Progenitor cell of endocrine pancreas (in vitro differentiated cells): ENCODE results near the gene ATG7. TPM values are rescaled to one million over a fixed set of nuclear protein-coding genes. Genes with fewer than 3 reads are reported as not detected.

Experiments
- DNase-seq: peaks from one replicate; pipeline ENCODE4 v3.0.0; 2021; ENCODE audit warnings: low spot score; ENCODE audit not compliant: unreplicated experiment
- H3K27ac Mint-ChIP-seq: 2 replicates; pipeline ENCODE4 v1.8.0; 2021; ENCODE audit warnings: mild to moderate bottlenecking, moderate library complexity, mixed read lengths
- H3K27me3 Mint-ChIP-seq: 2 replicates; pipeline ENCODE4 v1.8.0; 2021; ENCODE audit warnings: mixed read lengths
- H3K36me3 Mint-ChIP-seq: 2 replicates; pipeline ENCODE4 v1.8.0; 2022; ENCODE audit warnings: mixed read lengths; ENCODE audit not compliant: insufficient read depth
- H3K4me1 Mint-ChIP-seq: 2 replicates; pipeline ENCODE4 v1.8.0; 2021; ENCODE audit warnings: low read depth, mixed read lengths
- H3K4me3 Mint-ChIP-seq: 2 replicates; pipeline ENCODE4 v1.8.0; 2021; ENCODE audit warnings: low read depth, mild to moderate bottlenecking, moderate library complexity, mixed read lengths
- H3K9me3 Mint-ChIP-seq: 2 replicates; pipeline ENCODE4 v1.8.0; 2021; ENCODE audit warnings: low read depth, mixed read lengths
- CTCF ChIP-seq: fragments of 200-600 bp; sonication (generic); IDR thresholded peaks from one replicate; pipeline ENCODE4 v1.5.0; 2021; ENCODE audit warnings: antibody characterized with exemption, mild to moderate bottlenecking; ENCODE audit not compliant: unreplicated experiment
- total RNA-seq: library from RNA; stranded (reverse); gene quantifications from 2 replicates; pipeline ENCODE4 v1.2.1, GENCODE V29; 2021

The ATG7 gene
- total RNA-seq, 1 donor from 2014 or later: 29.1 TPM

GRCh38 chr3:11558918-11559815 is 287.0 kb downstream of the ATG7 start:
- no peak for TF ChIP-seq CTCF
- Mint-ChIP-seq H3K27me3 (no peaks in the 10 kb centered on the region), H3K4me3 (no peak overlapping the region), H3K4me1 (peaks cover 4% of the 10 kb centered on the region), H3K27ac (peak overlapping the region; percentile 93), H3K9me3 (no peaks in the 10 kb centered on the region), H3K36me3 (peaks cover 23% of the 10 kb centered on the region)
- DNase-seq: no peak

DNA sequence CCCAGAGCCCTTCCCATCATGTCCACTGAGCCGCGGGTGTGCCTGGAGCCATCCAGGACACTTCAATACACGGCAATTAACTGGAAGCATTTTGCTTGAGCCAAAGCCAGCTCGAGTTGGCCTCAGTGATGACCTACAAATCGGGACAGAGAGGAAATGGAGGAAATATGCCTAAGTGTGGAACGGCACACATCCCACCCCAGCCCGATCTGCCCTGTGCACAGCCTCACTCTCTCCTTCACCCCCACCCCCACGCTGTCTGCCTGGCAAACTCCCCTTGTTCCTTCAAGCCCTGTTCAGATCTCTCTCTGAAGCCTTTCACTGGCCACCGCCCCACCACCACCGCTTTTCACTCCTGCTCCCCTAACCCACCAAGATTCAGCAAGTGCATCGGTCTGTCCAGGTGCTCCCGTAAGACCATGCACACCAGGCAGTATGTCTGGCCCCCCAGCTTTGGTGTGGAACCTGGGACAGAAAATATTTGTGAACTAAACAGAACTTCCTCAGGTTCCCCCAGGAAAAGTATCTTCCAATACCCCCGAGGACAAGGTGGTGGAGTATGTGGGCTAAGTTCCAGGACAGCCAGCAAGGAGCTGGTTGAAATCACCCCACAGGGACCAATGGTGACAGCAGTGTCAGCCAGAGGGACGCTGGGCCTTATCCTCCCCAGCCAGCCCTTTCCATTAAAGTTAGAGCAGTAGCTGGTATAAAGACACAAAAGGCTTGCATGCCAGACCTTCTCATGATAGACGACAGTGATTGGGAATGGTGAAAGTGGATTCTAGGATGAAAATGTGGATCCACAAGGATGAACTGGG is 287.8 kb downstream of the ATG7 start:
- peaks cover 4% of the 10 kb centered on the region for H3K4me1 Mint-ChIP-seq
- DNase-seq: no peak
- H3K36me3 Mint-ChIP-seq: peaks cover 23% of the 10 kb centered on the region
- no peak for TF ChIP-seq CTCF
- H3K9me3 Mint-ChIP-seq: no peaks in the 10 kb centered on the region
- no peaks in the 10 kb centered on the region for H3K27me3 Mint-ChIP-seq
- H3K4me3 Mint-ChIP-seq: no peak overlapping the region
- H3K27ac Mint-ChIP-seq: peak overlapping the region; percentile 93

DNA sequence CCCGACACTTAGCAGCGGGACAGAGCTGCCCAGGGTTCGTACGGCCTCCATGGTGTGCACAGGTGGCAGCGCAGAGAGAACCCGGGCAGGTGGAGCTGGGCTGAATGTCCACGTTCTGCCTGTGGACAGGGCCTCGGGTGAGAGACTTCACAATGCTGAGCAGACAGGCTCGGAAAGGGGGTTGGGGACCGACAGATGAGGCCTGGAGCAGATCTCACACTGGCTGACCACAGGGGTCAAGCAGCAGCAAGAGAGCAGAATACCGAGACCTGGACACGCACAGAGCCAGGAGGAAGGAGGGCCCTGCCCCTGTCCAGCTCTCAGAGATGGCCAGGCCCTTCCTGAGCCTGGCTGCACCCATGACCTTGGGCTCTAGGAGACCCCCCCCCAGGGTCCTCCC is 288.5 kb downstream of the ATG7 start:
- Mint-ChIP-seq H3K36me3 (peaks cover 22% of the 10 kb centered on the region), H3K4me1 (peaks cover 4% of the 10 kb centered on the region), H3K27me3 (no peaks in the 10 kb centered on the region), H3K9me3 (no peaks in the 10 kb centered on the region), H3K4me3 (no peak overlapping the region), H3K27ac (peak overlapping the region; percentile 67)
- no peak for DNase-seq
- TF ChIP-seq CTCF: no peak

GRCh38 chr3:11562277-11562881 is 290.2 kb downstream of the ATG7 start:
- H3K27me3 Mint-ChIP-seq: no peaks in the 10 kb centered on the region
- no peak for TF ChIP-seq CTCF
- H3K36me3 Mint-ChIP-seq: peaks cover 16% of the 10 kb centered on the region
- H3K4me3 Mint-ChIP-seq: no peak overlapping the region
- peaks cover 2% of the 10 kb centered on the region for H3K4me1 Mint-ChIP-seq
- DNase-seq: no peak
- H3K9me3 Mint-ChIP-seq: no peaks in the 10 kb centered on the region
- peak overlapping the region; percentile 45 for H3K27ac Mint-ChIP-seq
